ENCODE results near the gene TDRD9.

Gene TDRD9

DNA sequence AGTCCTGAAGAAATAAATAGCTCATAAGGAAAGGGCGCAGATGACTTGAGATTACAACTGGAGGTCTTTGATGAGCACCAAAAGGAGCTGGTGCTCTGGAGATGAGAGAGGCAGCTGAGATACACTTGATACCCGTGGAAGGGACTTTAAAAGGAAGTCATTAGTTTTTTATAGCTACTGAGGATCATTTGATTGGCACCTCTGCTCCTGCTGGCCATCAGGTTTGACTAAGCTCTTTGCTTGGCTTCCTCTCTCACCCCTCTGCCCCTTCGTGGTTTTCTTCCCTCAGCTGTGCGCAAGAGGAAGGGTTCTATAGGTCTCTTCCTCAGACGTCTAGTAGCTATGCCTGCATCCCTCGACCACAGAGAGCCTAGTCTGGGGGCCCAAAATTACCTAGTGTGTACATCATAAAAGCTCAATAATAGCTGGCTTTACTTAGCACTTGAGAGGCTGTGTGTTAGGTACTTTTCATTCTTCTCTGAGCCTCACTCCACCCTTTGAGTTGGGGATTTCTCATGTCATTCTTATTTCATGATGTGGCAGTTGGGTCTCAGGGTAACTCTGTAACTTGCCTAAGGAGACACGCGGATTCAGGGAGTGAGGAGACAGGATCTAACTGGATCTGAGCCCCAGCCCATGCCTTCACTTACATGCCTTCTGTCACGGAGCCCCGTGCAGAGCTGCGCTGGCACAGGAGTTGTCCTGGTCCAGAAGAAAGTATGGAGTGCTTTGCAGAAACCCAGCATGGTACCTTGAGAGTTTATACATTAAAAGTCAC, 88.8 kb downstream of the TDRD9 start:
- TF ChIP-seq, protein P1, sequence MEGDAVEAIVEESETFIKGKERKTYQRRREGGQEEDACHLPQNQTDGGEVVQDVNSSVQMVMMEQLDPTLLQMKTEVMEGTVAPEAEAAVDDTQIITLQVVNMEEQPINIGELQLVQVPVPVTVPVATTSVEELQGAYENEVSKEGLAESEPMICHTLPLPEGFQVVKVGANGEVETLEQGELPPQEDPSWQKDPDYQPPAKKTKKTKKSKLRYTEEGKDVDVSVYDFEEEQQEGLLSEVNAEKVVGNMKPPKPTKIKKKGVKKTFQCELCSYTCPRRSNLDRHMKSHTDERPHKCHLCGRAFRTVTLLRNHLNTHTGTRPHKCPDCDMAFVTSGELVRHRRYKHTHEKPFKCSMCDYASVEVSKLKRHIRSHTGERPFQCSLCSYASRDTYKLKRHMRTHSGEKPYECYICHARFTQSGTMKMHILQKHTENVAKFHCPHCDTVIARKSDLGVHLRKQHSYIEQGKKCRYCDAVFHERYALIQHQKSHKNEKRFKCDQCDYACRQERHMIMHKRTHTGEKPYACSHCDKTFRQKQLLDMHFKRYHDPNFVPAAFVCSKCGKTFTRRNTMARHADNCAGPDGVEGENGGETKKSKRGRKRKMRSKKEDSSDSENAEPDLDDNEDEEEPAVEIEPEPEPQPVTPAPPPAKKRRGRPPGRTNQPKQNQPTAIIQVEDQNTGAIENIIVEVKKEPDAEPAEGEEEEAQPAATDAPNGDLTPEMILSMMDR (IDR thresholded peaks at IDR 0.05): no peak

DNA sequence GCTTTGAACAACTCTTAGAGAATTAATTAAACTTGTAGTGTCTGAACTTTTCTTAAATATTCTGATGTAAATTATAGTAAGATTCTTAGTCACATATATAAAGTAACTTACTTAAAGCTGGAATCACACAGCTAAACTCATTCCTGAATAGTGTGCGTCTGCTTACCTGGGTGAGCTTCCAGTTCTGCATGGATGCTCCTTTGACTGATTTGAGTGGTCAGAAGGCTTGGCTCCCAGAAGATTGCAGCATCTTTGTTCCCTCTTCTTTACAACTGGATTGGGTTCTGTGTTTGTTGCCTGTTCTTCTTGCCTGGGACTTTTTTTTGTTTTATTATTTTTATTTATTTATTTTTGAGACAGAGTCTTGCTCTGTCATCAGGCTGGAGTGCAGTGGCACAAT, 90.8 kb downstream of the TDRD9 start:
- TF ChIP-seq, protein P1 (IDR thresholded peaks at IDR 0.05): no peak

DNA sequence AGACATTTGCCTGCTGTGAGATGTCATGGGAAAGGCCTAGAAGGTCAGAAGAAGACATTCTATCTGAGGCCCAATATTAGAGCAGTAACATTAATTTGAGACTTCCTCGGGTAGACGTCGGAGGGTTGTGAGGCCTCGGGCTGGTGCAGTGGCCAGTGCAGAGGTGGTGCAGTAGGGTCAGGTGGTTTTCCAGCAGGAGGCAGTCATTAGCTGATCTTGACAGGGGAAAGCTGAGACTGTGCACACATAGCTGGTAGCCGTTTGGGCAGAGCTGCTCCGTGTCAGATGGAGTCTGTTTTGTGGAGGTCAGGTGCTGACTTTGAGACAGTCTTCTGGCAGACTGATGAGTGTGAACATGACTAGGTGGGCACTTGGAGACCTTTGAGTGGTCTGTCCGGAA, 91.5 kb downstream of the TDRD9 start:
- TF ChIP-seq, protein P1 (IDR thresholded peaks at IDR 0.05): no peak

DNA sequence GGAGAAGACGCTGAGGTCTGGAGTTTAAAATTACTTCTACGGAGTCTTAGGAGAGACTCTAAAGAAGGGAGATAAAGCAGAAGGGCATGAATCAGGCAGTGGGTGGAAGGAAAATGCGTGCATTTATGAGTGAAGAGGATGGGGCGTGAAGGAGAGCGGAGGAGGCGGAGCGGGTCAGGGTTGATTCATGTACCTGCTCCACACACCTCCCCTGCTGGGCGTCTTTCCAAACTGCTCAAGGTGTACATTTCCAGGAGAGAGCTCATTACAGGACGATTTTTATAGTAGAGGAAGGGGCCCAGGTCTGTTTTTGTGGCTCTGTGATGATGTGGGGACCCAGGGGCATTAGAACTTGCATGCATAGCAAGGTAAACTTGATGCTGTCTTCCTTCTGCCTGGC, 92.2 kb downstream of the TDRD9 start:
- TF ChIP-seq, protein P1 (IDR thresholded peaks at IDR 0.05): no peak

DNA sequence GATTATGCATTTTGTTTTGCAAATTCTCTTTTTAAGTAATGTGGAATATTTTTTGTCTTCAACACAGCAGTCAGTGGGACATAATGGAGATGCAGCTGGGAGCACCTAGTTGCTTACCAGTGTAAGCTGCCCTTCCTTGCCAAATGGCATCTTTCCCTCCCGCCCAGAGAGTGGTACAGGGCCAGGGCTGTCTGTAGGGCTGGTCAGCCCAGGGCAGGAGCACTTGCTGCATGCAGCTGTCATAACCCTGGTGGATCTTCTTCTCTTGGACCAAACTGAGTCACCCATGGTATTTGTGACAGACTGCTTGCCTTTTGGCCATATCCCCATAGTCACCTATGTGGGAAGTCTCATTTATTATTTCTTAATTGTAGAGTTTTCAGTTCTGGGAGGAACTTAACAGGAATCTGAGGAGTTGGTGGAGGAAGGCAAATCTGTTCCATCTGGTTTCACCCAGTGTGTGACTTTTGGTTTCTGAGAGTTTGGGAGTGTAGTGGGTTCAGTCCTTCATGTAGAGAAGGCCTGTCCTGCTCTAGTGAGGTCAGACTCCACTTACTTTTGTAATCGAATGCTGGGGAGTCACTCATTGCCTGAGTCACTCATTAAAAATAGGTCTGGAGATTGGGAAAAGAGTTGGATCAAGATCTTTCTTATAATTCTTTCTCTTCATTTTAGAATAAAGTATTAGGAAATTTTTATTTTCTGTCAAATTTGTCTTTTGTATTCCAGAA, 95.2 kb downstream of the TDRD9 start:
- TF ChIP-seq, protein P1 (IDR thresholded peaks at IDR 0.05): no peak

DNA sequence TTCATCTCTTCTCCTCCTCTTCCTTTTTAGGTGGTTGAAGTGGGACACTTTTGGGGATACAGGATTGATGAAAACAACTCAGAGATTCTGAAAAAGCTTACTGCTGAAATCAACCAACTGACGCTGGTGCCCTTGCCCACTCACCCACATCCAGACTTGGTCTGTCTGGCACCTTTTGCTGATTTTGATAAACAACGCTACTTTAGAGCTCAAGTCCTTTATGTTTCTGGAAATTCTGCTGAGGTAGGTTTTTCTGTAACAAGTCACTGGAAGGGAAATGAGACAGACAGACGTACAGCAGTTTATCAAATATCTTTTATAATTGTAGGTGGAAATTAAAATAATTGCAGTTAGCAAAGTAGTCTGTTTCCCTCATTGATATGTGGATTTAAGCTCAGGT, 97.3 kb downstream of the TDRD9 start:
- TF ChIP-seq, protein P1 (IDR thresholded peaks at IDR 0.05): no peak

DNA sequence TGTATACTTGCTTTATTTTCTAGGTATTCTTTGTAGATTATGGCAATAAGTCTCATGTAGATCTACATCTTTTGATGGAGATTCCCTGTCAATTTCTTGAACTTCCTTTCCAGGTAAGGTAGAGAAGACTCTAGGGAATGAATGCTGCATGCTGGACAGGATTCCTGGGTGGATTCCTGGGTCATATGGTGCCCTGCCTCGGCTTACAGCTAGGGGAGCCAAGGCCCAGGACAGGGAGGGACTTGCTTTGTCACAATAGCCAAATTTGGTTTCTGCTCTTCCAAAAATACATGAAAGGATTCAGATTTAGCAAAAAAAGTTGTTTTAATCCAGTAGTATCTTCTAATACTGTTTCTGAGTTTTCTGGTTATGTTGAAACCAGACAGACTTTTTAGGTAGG, 97.8 kb downstream of the TDRD9 start:
- TF ChIP-seq, protein P1 (IDR thresholded peaks at IDR 0.05): no peak

Measured in LNCAP (cell line).